Measurements from ENCODE around the gene KRTAP9-2.
"Not testable (repeated sequence)": the region's sequence is repeated elsewhere in the genome, so short reads cannot be mapped to it uniquely, and the experiment has no call there.

KRTAP9-2 gene

GRCh38 chr17:41212524-41213169 lies 13.8 kb upstream of the KRTAP9-2 start:
- in situ Hi-C loops (cut with MboI; ENCODE audit: low sequenced_read_pairs, unreplicated experiment) = no loop called here
- DNase-seq (ENCODE audit: low spot score) = no peak
- TF ChIP-seq CTCF (IDR thresholded peaks at IDR 0.05; ENCODE audit: borderline replicate concordance, control extremely low read depth, extremely low read depth, insufficient read depth, missing control alignments) = no peak

- in situ Hi-C loops (cut with MboI; ENCODE audit: low sequenced_read_pairs, unreplicated experiment) = no loop called here
- no peak for TF ChIP-seq CTCF (IDR thresholded peaks at IDR 0.05; ENCODE audit: borderline replicate concordance, control extremely low read depth, extremely low read depth, insufficient read depth, missing control alignments)
- no peak for DNase-seq (ENCODE audit: low spot score)
Observed at GRCh38 chr17:41215681-41216080, 10.8 kb upstream of the KRTAP9-2 start.

- in situ Hi-C loops (cut with MboI; ENCODE audit: low sequenced_read_pairs, unreplicated experiment) = no loop called here
- no peak for TF ChIP-seq CTCF (IDR thresholded peaks at IDR 0.05; ENCODE audit: borderline replicate concordance, control extremely low read depth, extremely low read depth, insufficient read depth, missing control alignments)
- DNase-seq (ENCODE audit: low spot score) = no peak
Observed at GRCh38 chr17:41223821-41224220, 2.6 kb upstream of the KRTAP9-2 start.

GRCh38 chr17:41226051-41226450 lies 397 bp upstream of the KRTAP9-2 start:
- in situ Hi-C loops (cut with MboI; ENCODE audit: low sequenced_read_pairs, unreplicated experiment) = no loop called here
- no peak for DNase-seq (ENCODE audit: low spot score)
- TF ChIP-seq CTCF (IDR thresholded peaks at IDR 0.05; ENCODE audit: borderline replicate concordance, control extremely low read depth, extremely low read depth, insufficient read depth, missing control alignments) = no peak

GRCh38 chr17:41230094-41230493 lies 3.6 kb downstream of the KRTAP9-2 start:
- TF ChIP-seq CTCF (IDR thresholded peaks at IDR 0.05; ENCODE audit: borderline replicate concordance, control extremely low read depth, extremely low read depth, insufficient read depth, missing control alignments) = no peak
- in situ Hi-C loops (cut with MboI; ENCODE audit: low sequenced_read_pairs, unreplicated experiment) = no loop called here
- DNase-seq (ENCODE audit: low spot score) = no peak

GRCh38 chr17:41231731-41232130 lies 5.3 kb downstream of the KRTAP9-2 start:
- no peak for TF ChIP-seq CTCF (IDR thresholded peaks at IDR 0.05; ENCODE audit: borderline replicate concordance, control extremely low read depth, extremely low read depth, insufficient read depth, missing control alignments)
- in situ Hi-C loops (cut with MboI; ENCODE audit: low sequenced_read_pairs, unreplicated experiment) = no loop called here
- no peak for DNase-seq (ENCODE audit: low spot score)

GRCh38 chr17:41232399-41233105 lies 6.1 kb downstream of the KRTAP9-2 start, which contains the start of gene KRTAP9-3:
KRTAP9-3 (plus strand) TSS chr17:41232449; CDS start chr17:41232502, 53 bp downstream.
- DNase-seq (ENCODE audit: low spot score); in situ Hi-C loops (cut with MboI; ENCODE audit: low sequenced_read_pairs, unreplicated experiment): not testable (repeated sequence)

- DNase-seq (ENCODE audit: low spot score); in situ Hi-C loops (cut with MboI; ENCODE audit: low sequenced_read_pairs, unreplicated experiment): not testable (repeated sequence)
Observed at GRCh38 chr17:41237116-41237515, 10.7 kb downstream of the KRTAP9-2 start.

- DNase-seq (ENCODE audit: low spot score); in situ Hi-C loops (cut with MboI; ENCODE audit: low sequenced_read_pairs, unreplicated experiment): not testable (repeated sequence)
Observed at GRCh38 chr17:41237949-41238437, 11.5 kb downstream of the KRTAP9-2 start, which contains the start of gene KRTAP9-8. KRTAP9-8 (plus strand) TSS chr17:41237999; CDS start chr17:41238052, 53 bp downstream.

Data from GM13976 (cell line).